Chondrocyte (in vitro differentiated cells): Measurements from ENCODE around the gene CPEB4. TPM values are rescaled to one million over a fixed set of nuclear protein-coding genes. Genes with fewer than 3 reads are reported as not detected.

Experiments
- DNase-seq: peaks from one replicate; pipeline ENCODE4 v3.0.0; 2021; ENCODE audit warnings: mixed read lengths, low spot score
- H3K27ac Mint-ChIP-seq: one replicate; pipeline ENCODE4 v1.8.0; 2021; ENCODE audit warnings: mild to moderate bottlenecking, moderate library complexity, mixed read lengths; ENCODE audit not compliant: unreplicated experiment
- H3K27me3 Mint-ChIP-seq: 2 replicates; pipeline ENCODE4 v1.8.0; 2021; ENCODE audit warnings: low read depth, mixed read lengths
- H3K36me3 Mint-ChIP-seq: 2 replicates; pipeline ENCODE4 v1.8.0; 2021; ENCODE audit warnings: low read depth, mixed read lengths
- H3K4me1 Mint-ChIP-seq: 2 replicates; pipeline ENCODE4 v1.8.0; 2021; ENCODE audit warnings: low read depth, mild to moderate bottlenecking, mixed read lengths
- H3K4me3 Mint-ChIP-seq: one replicate; pipeline ENCODE4 v1.8.0; 2021; ENCODE audit warnings: mild to moderate bottlenecking, moderate library complexity, mixed read lengths; ENCODE audit not compliant: unreplicated experiment
- H3K9me3 Mint-ChIP-seq: 2 replicates; pipeline ENCODE4 v1.8.0; 2021; ENCODE audit warnings: low read depth, mixed read lengths
- total RNA-seq: library from RNA; stranded (reverse); gene quantifications from 3 replicates; pipeline ENCODE4 v1.2.1, GENCODE V29; 2021
- TF ChIP-seq, protein P1 (sequence below): fragments of 200-600 bp; sonication (generic); IDR thresholded peaks from 2 replicates; pipeline ENCODE4 v1.5.0; 2021; ENCODE audit warnings: antibody characterized with exemption, mild to moderate bottlenecking, moderate library complexity

The CPEB4 gene
- total RNA-seq, 1 donor from 2014 or later = 27.1 TPM

DNA sequence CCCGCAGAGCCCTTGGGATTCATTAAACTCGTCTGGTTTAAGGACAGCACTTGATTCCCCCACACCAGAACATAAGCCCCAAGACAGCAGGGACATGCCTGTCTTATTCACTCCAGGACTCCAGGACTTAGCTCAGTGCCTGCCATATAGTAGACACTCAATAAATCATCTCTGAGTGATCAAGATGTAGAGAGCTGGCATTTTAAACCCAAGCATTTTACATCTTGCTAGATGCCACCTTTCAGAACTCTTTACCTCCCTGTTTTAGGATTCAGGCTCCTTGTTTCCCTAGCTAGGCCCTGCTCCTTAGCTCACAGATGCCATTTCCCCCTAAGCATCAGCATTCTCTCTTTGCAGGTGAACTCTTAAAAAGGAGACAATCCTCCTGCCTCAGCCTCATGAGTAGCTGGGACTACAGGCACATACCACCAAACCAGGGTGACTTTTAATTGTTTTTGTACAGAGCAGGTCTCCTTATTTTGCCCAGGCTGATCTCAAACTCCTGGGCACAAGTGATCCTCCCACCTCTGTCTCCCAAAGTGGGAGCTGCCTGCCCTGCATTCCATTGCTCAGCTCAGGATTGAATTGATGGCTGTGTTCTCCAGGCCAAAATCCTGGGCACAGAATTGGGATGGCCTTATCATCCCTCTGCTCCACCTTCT lies 32.0 kb upstream of the CPEB4 start:
- H3K27ac Mint-ChIP-seq = no peak overlapping the region
- no peak for DNase-seq

DNA sequence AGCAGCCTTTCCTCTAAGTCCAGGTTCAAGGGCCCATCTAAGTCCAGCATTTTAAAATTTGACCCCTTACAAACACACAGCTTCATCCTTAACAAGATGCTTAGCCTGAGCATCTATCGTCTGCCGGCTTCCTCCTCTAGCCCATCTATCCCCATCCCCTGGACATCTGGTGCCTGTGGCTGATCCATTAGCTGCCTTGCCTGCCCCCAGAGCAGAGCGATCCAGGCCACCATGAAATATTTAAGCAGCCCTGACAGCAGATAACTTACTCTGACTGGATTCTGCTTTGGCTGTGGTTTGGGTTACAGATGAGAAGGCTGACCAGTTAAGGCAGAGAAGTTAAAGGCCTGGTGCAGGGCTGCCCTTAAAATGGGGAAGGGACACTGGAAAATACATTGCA lies 30.9 kb upstream of the CPEB4 start:
- Mint-ChIP-seq H3K27me3 (no peaks in the 10 kb centered on the region), H3K36me3 (no peaks in the 10 kb centered on the region), H3K27ac (no peak overlapping the region), H3K9me3 (no peaks in the 10 kb centered on the region), H3K4me3 (no peak overlapping the region), H3K4me1 (peaks cover 22% of the 10 kb centered on the region)
- TF ChIP-seq, protein P1, sequence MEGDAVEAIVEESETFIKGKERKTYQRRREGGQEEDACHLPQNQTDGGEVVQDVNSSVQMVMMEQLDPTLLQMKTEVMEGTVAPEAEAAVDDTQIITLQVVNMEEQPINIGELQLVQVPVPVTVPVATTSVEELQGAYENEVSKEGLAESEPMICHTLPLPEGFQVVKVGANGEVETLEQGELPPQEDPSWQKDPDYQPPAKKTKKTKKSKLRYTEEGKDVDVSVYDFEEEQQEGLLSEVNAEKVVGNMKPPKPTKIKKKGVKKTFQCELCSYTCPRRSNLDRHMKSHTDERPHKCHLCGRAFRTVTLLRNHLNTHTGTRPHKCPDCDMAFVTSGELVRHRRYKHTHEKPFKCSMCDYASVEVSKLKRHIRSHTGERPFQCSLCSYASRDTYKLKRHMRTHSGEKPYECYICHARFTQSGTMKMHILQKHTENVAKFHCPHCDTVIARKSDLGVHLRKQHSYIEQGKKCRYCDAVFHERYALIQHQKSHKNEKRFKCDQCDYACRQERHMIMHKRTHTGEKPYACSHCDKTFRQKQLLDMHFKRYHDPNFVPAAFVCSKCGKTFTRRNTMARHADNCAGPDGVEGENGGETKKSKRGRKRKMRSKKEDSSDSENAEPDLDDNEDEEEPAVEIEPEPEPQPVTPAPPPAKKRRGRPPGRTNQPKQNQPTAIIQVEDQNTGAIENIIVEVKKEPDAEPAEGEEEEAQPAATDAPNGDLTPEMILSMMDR = no peak
- no peak for DNase-seq

More for the DNA sequence above, 32.0 kb upstream of the CPEB4 start:
- Mint-ChIP-seq H3K9me3 (no peaks in the 10 kb centered on the region), H3K4me1 (peaks cover 22% of the 10 kb centered on the region), H3K36me3 (no peaks in the 10 kb centered on the region), H3K27me3 (no peaks in the 10 kb centered on the region), H3K4me3 (no peak overlapping the region)
- TF ChIP-seq, protein P1 = no peak

- H3K4me1 Mint-ChIP-seq = peaks cover 22% of the 10 kb centered on the region
- no peak overlapping the region for H3K27ac Mint-ChIP-seq
- no peak overlapping the region for H3K4me3 Mint-ChIP-seq
- H3K36me3 Mint-ChIP-seq = no peaks in the 10 kb centered on the region
- H3K27me3 Mint-ChIP-seq = no peaks in the 10 kb centered on the region
- TF ChIP-seq, protein P1 = no peak
- no peaks in the 10 kb centered on the region for H3K9me3 Mint-ChIP-seq
- no peak for DNase-seq
These were observed 30.0 kb upstream of the CPEB4 start for GRCh38 chr5:173858021-173858669.

DNA sequence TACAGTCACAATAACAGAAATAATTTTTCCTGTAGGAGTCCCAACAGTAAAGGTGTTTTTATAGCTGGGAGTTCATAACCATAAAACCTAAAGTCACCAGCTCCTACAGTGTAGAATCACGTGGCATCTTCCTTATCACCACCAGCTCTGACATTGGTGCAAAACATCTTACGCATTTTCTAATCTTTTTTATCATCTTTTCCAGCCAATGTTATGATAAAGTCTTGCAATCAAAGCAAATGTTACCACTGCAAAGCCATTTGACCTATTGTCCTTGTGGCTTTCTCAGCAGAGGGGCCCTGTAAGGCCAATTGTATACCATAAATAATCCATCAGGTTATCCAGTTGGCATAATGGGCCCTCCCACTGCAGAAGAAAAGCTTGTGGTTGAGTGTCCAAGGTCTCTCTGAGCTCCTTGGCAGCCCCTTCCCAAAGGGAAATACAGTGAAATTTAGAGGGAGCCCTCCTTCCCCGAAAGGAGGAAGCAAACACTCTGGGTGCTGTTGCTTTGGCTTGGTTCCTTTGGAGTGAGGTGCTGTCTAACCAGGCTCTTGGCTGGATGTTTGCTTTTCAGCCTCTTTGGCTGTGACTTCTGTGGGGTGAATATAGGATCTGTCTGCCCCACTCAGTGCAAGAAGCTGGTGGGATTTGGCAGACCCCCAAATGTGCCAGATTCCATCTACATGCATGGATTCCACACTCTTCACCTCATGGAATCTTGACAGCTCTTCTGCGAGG lies 29.3 kb upstream of the CPEB4 start:
- DNase-seq = no peak
- Mint-ChIP-seq H3K9me3 (no peaks in the 10 kb centered on the region), H3K27me3 (no peaks in the 10 kb centered on the region), H3K4me3 (no peak overlapping the region), H3K27ac (no peak overlapping the region), H3K36me3 (no peaks in the 10 kb centered on the region), H3K4me1 (peaks cover 22% of the 10 kb centered on the region)
- TF ChIP-seq, protein P1 = no peak

- H3K36me3 Mint-ChIP-seq = no peaks in the 10 kb centered on the region
- H3K4me1 Mint-ChIP-seq = peaks cover 16% of the 10 kb centered on the region
- TF ChIP-seq, protein P1 = no peak
- H3K9me3 Mint-ChIP-seq = no peaks in the 10 kb centered on the region
- DNase-seq = no peak
- H3K27me3 Mint-ChIP-seq = no peaks in the 10 kb centered on the region
- no peak overlapping the region for H3K4me3 Mint-ChIP-seq
- H3K27ac Mint-ChIP-seq = no peak overlapping the region
These were observed 28.6 kb upstream of the CPEB4 start for GRCh38 chr5:173859408-173860159.
